ENCODE results near the gene GPR137C.
"Not testable (repeated sequence)": the region's sequence is repeated elsewhere in the genome, so short reads cannot be mapped to it uniquely, and the experiment has no call there.

The GPR137C gene

GRCh38 chr14:52552063-52552988, at the start of gene GPR137C, which contains the start of gene TXNDC16:
GPR137C (plus strand) TSS chr14:52552836; CDS start chr14:52553148, 312 bp downstream.
TXNDC16 (minus strand) TSS chr14:52552505; CDS start chr14:52543557, 8,948 bp downstream.
- peak; percentile 100 for DNase-seq

GRCh38 chr14:52513249-52513648, 39.4 kb upstream of the GPR137C start:
- no peak for DNase-seq

- no peak for DNase-seq
These were observed 38.4 kb upstream of the GPR137C start for GRCh38 chr14:52514046-52514811.

GRCh38 chr14:52522033-52522432, 30.6 kb upstream of the GPR137C start:
- no peak for DNase-seq

- DNase-seq = no peak
These were observed 29.9 kb upstream of the GPR137C start for GRCh38 chr14:52522581-52523345.

GRCh38 chr14:52527052-52527451, 25.6 kb upstream of the GPR137C start:
- DNase-seq = no peak

- no peak for DNase-seq
These were observed 21.2 kb upstream of the GPR137C start for GRCh38 chr14:52531481-52531880.

GRCh38 chr14:52536269-52536668, 16.4 kb upstream of the GPR137C start:
- DNase-seq = no peak

- DNase-seq = no peak
These were observed 14.0 kb upstream of the GPR137C start for GRCh38 chr14:52538623-52539022.

- no peak for DNase-seq
These were observed 6.9 kb upstream of the GPR137C start for GRCh38 chr14:52545584-52546317.

GRCh38 chr14:52546318-52546670, 6.3 kb upstream of the GPR137C start:
- DNase-seq = no peak

GRCh38 chr14:52547027-52547426, 5.6 kb upstream of the GPR137C start:
- DNase-seq = no peak

GRCh38 chr14:52547526-52547925, 5.1 kb upstream of the GPR137C start:
- no peak for DNase-seq

GRCh38 chr14:52550661-52551060, 2.0 kb upstream of the GPR137C start:
- DNase-seq = peak; percentile 13

- no peak for DNase-seq
These were observed 1.4 kb upstream of the GPR137C start for GRCh38 chr14:52551205-52551604.

GRCh38 chr14:52551696-52552062, 957 bp upstream of the GPR137C start:
- DNase-seq = peak; percentile 84

GRCh38 chr14:52553002-52553670, 500 bp downstream of the GPR137C start:
- DNase-seq = peak; percentile 79

GRCh38 chr14:52553671-52554575, 1.3 kb downstream of the GPR137C start:
- DNase-seq = peak; percentile 96

- no peak for DNase-seq
These were observed 6.1 kb downstream of the GPR137C start for GRCh38 chr14:52558688-52559087.

GRCh38 chr14:52563120-52563519, 10.5 kb downstream of the GPR137C start:
- DNase-seq = no peak

GRCh38 chr14:52568454-52568853, 15.8 kb downstream of the GPR137C start:
- not testable (repeated sequence) for DNase-seq
